ENCODE results near the gene CLEC4E. TPM values are rescaled to one million over a fixed set of nuclear protein-coding genes. Genes with fewer than 3 reads are reported as not detected.

CLEC4E gene
- total and polyA plus RNA-seq, 2 of the 4 experiments (the other 2 are of a cell fraction), result not detected

DNA sequence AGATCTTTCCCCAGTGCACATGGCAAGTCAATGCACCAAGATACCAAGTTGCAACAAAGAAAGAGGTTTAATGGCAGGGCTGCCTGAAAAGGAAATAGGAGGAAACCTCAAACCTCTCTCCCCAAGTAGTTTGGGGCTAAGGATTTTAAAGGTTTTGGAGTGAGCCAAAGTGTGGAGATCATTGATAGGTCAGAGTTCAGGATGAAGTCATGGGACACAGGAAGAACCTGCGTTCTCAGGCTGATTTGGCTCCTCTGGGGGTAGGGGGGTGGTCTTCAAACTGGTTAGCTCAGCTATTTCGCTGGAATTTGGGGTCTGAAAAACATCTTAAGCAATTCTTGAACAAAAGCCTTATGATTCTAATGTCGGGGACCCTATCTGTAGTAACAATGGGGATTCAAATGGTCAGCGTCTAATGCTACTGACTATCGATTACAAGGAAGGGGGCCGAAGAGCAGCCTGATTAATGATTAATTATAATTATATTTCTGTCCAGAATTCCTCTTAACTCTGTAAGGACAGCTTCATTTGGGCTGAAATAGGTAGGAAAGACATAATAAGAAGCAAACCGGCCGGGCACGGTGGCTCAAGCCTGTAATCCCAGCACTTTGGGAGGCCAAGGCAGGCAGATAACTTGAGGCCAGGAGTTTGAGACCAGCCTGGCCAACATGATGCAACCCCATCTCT lies 40.5 kb upstream of the CLEC4E start:
- no peak overlapping the region for H3K18ac ChIP-seq (ENCODE audit: low read depth, low read length)
- H3K23ac ChIP-seq (ENCODE audit: low read depth, low read length), result no peak overlapping the region
- no peak overlapping the region for H3K4me2 ChIP-seq (ENCODE audit: low read depth, low read length)
- ChIA-PET CTCF (no interaction called here), POLR2A (ENCODE audit: unreplicated experiment) (interaction anchor here (0.6 kb wide), 1 partner anchor 17 kb away, joined by 3 read pairs; no protein-coding TSS in a partner anchor)
- no peaks in the 10 kb centered on the region for H4K20me1 ChIP-seq (ENCODE audit: insufficient read depth, low read length)
- H3K4me1 ChIP-seq (ENCODE audit: control insufficient read depth, insufficient read depth, low read length), result no peaks in the 10 kb centered on the region
- H3K9me1 ChIP-seq (ENCODE audit: insufficient read depth, low read length), result no peaks in the 10 kb centered on the region
- DNase-seq, result no peak
- no peaks in the 10 kb centered on the region for H3K79me1 ChIP-seq (ENCODE audit: low read depth in 1 of 2, low read length in 2 of 2)
- intact Hi-C loops (cut with micrococcal nuclease) (no loop called here), dilution Hi-C loops (cut with HindIII; ENCODE audit: low sequenced_read_pairs, unreplicated experiment) (no loop called here), in situ Hi-C loops (cut with MboI; ENCODE audit: low sequenced_read_pairs) (no loop called here)
- no peak for ATAC-seq (ENCODE audit: low read depth)
- no peak overlapping the region for H2BK20ac ChIP-seq (ENCODE audit: low read depth, low read length)
- no peak overlapping the region for H4K5ac ChIP-seq (ENCODE audit: low read depth, low read length)
- no peak overlapping the region for H2BK120ac ChIP-seq (ENCODE audit: low read depth, low read length)
- no peak overlapping the region for H2BK15ac ChIP-seq (ENCODE audit: low read depth, low read length)
- H2BK5ac ChIP-seq (ENCODE audit: low read depth, low read length, poor library complexity, severe bottlenecking), result no peak overlapping the region
- H3K27me3 ChIP-seq (ENCODE audit: control insufficient read depth, insufficient read depth, low read length), result no peaks in the 10 kb centered on the region
- no peak overlapping the region for H2AK5ac ChIP-seq (ENCODE audit: low read depth, low read length)
- TF ChIP-seq CEBPB (IDR thresholded peaks at IDR 0.05; ENCODE audit: low read depth, low read length), result no peak
- TF ChIP-seq FOS (IDR thresholded peaks at IDR 0.05; ENCODE audit: low read depth, low read length), result no peak
- no peak for TF ChIP-seq RCOR1 (IDR thresholded peaks at IDR 0.05; ENCODE audit: insufficient replicate concordance, low read length)
- no peak for TF ChIP-seq RAD21 (IDR thresholded peaks at IDR 0.05; ENCODE audit: low read length)
- no peak for TF ChIP-seq SMC3 (IDR thresholded peaks at IDR 0.05; ENCODE audit: low read depth, low read length)
- TF ChIP-seq NFE2L2 (IDR thresholded peaks at IDR 0.05; ENCODE audit: low read depth, low read length), result no peak
- TF ChIP-seq, protein P1, sequence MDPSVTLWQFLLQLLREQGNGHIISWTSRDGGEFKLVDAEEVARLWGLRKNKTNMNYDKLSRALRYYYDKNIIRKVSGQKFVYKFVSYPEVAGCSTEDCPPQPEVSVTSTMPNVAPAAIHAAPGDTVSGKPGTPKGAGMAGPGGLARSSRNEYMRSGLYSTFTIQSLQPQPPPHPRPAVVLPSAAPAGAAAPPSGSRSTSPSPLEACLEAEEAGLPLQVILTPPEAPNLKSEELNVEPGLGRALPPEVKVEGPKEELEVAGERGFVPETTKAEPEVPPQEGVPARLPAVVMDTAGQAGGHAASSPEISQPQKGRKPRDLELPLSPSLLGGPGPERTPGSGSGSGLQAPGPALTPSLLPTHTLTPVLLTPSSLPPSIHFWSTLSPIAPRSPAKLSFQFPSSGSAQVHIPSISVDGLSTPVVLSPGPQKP (IDR thresholded peaks at IDR 0.05; ENCODE audit: borderline replicate concordance, low read depth, low read length), result no peak
- no peak for TF ChIP-seq MAZ (IDR thresholded peaks at IDR 0.05; ENCODE audit: borderline replicate concordance, low read depth, low read length)
- TF ChIP-seq, protein P2, sequence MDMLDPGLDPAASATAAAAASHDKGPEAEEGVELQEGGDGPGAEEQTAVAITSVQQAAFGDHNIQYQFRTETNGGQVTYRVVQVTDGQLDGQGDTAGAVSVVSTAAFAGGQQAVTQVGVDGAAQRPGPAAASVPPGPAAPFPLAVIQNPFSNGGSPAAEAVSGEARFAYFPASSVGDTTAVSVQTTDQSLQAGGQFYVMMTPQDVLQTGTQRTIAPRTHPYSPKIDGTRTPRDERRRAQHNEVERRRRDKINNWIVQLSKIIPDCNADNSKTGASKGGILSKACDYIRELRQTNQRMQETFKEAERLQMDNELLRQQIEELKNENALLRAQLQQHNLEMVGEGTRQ (IDR thresholded peaks at IDR 0.05; ENCODE audit: low read depth, low read length), result no peak
- no peak for TF ChIP-seq MAFK (IDR thresholded peaks at IDR 0.05; ENCODE audit: low read depth, low read length)
- TF ChIP-seq, protein P3, sequence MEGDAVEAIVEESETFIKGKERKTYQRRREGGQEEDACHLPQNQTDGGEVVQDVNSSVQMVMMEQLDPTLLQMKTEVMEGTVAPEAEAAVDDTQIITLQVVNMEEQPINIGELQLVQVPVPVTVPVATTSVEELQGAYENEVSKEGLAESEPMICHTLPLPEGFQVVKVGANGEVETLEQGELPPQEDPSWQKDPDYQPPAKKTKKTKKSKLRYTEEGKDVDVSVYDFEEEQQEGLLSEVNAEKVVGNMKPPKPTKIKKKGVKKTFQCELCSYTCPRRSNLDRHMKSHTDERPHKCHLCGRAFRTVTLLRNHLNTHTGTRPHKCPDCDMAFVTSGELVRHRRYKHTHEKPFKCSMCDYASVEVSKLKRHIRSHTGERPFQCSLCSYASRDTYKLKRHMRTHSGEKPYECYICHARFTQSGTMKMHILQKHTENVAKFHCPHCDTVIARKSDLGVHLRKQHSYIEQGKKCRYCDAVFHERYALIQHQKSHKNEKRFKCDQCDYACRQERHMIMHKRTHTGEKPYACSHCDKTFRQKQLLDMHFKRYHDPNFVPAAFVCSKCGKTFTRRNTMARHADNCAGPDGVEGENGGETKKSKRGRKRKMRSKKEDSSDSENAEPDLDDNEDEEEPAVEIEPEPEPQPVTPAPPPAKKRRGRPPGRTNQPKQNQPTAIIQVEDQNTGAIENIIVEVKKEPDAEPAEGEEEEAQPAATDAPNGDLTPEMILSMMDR (conservative IDR thresholded peaks at IDR 0.05; ENCODE audit: low read depth, low read length), result no peak
- TF ChIP-seq CHD1 (IDR thresholded peaks at IDR 0.05; ENCODE audit: low read depth, low read length), result no peak
- no peak for TF ChIP-seq POLR2A (IDR thresholded peaks at IDR 0.05; ENCODE audit: low read depth, low read length)
- no peak for TF ChIP-seq MXI1 (IDR thresholded peaks at IDR 0.05; ENCODE audit: borderline replicate concordance, low read depth, low read length)
- TF ChIP-seq RFX5 (IDR thresholded peaks at IDR 0.05; ENCODE audit: low read depth, low read length), result no peak
- TF ChIP-seq BHLHE40 (IDR thresholded peaks at IDR 0.05; ENCODE audit: low read depth, low read length), result no peak
- no peak overlapping the region for H2AFZ ChIP-seq (replicated peaks; ENCODE audit: low read length, poor library complexity)
- no peak overlapping the region for H3K4me3 ChIP-seq (ENCODE audit: insufficient read depth, low read depth, low read length)
- H3K27ac ChIP-seq (ENCODE audit: insufficient read depth, low read length), result no peak overlapping the region
- H4K91ac ChIP-seq (ENCODE audit: insufficient read depth, low read depth, low read length), result no peak overlapping the region
- BruUV-seq (replicated peaks), result no TSS peak
- no peak overlapping the region for H4K8ac ChIP-seq (ENCODE audit: low read depth in 2 of 2, low read length in 2 of 2)
- H3K9me3 ChIP-seq (ENCODE audit: control insufficient read depth, insufficient read depth, low read length), result peaks cover 4% of the 10 kb centered on the region; the same call in 1 of the 2 replicates
- no peak overlapping the region for H3K9ac ChIP-seq (ENCODE audit: low read depth, low read length)
- H3K56ac ChIP-seq (ENCODE audit: extremely low read depth, insufficient read depth, low read length), result no peak overlapping the region
- no peaks in the 10 kb centered on the region for H3K36me3 ChIP-seq (ENCODE audit: control insufficient read depth, insufficient read depth, low read length)
- 0% methylated on average over 1 of the region's 9 CpGs; no CpG with 5 or more reads in 1 of the 2 experiments for WGBS, 2 experiments (ENCODE audit: extremely low coverage in 2 of 2, insufficient read length in 1 of 2)
- no peak overlapping the region for H3K4ac ChIP-seq (ENCODE audit: low read depth, low read length)
- no peak overlapping the region for H3K14ac ChIP-seq (replicated peaks; ENCODE audit: low read depth, low read length)
- no peak overlapping the region for H2AK9ac ChIP-seq (replicated peaks; ENCODE audit: low read depth, low read length, poor library complexity)

Data from IMR-90 (cell line).